Liver (tissue), 3 donors: ENCODE measurements around the gene ICAM1.

Source experiments
- JUND ChIP-seq, 2 donors: IDR thresholded peaks; 2 replicates each; pipeline ENCODE4 v1.6.1; 2016; ENCODE audit warnings: antibody characterized with exemption in 2 of 2
- RAD21 ChIP-seq, 2 donors: IDR thresholded peaks; 2 replicates each; pipeline ENCODE4 v1.6.1; 2016; ENCODE audit warnings: antibody characterized with exemption in 2 of 2, mild to moderate bottlenecking in 2 of 2
- TAF1 ChIP-seq: conservative IDR thresholded peaks from 2 replicates; pipeline ENCODE4 v1.6.1; 2016; ENCODE audit warnings: antibody characterized with exemption, mild to moderate bottlenecking
- YY1 ChIP-seq: IDR thresholded peaks from 2 replicates; pipeline ENCODE4 v1.6.1; 2016; ENCODE audit warnings: antibody characterized with exemption, mild to moderate bottlenecking
- TF ChIP-seq, protein P1 (sequence below): IDR thresholded peaks from 2 replicates; pipeline ENCODE4 v1.6.1; 2016; ENCODE audit warnings: antibody characterized with exemption
- TF ChIP-seq, protein P2 (sequence below): fragments of 150-350 bp; IDR thresholded peaks from 2 replicates; pipeline ENCODE4 v1.5.1; 2017; ENCODE audit warnings: improper control_type of control experiment, low read depth, low read length; ENCODE audit not compliant: missing input control
- TF ChIP-seq, protein P3 (sequence below): IDR thresholded peaks from 2 replicates; pipeline ENCODE4 v1.6.1; 2016; ENCODE audit warnings: antibody characterized with exemption
- TF ChIP-seq, protein P4 (sequence below): IDR thresholded peaks from 2 replicates; pipeline ENCODE4 v1.6.1; 2016; ENCODE audit warnings: antibody characterized with exemption, mild to moderate bottlenecking
- donor health status: healthy.
- donor health status: healthy.

DNA sequence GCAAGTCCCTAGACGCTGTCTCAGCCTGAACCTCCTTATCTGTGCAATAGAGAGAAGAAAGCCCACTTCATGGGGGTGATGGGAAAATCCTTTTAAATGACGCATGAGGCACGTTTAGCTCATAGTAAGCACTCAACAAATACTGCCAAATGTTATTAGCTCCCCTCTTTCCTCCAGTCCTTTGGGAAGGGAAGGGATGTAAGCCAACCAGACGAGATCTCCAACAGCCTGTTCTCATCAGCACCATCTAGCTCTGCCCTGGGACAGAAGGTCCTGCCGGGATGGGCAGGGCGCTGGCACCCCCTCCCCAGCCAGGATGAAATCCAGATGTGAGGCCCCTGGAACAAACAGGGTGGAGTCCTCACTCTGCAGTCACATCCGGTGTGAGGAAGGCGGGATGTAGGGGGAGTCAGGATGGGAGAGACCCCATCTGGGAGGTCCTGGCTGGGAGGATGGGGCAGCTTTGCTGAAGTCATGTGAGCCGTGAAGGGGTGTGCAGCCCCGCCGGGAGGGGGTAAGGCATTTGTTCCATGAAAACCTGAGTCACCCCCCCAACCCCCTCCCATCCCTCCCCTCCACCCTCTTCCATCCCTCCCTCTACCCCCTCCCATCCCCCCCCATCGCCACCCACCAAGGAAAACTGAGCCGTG is 44.4 kb upstream of the ICAM1 start:
- TF ChIP-seq, protein P1, sequence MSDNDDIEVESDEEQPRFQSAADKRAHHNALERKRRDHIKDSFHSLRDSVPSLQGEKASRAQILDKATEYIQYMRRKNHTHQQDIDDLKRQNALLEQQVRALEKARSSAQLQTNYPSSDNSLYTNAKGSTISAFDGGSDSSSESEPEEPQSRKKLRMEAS = no peak
- TF ChIP-seq, protein P2, sequence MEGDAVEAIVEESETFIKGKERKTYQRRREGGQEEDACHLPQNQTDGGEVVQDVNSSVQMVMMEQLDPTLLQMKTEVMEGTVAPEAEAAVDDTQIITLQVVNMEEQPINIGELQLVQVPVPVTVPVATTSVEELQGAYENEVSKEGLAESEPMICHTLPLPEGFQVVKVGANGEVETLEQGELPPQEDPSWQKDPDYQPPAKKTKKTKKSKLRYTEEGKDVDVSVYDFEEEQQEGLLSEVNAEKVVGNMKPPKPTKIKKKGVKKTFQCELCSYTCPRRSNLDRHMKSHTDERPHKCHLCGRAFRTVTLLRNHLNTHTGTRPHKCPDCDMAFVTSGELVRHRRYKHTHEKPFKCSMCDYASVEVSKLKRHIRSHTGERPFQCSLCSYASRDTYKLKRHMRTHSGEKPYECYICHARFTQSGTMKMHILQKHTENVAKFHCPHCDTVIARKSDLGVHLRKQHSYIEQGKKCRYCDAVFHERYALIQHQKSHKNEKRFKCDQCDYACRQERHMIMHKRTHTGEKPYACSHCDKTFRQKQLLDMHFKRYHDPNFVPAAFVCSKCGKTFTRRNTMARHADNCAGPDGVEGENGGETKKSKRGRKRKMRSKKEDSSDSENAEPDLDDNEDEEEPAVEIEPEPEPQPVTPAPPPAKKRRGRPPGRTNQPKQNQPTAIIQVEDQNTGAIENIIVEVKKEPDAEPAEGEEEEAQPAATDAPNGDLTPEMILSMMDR = no peak
- TF ChIP-seq RAD21 (IDR thresholded peaks at IDR 0.05) (no peak), JUND (IDR thresholded peaks at IDR 0.05) (no peak), TAF1 (no peak), YY1 (no peak)
- TF ChIP-seq, protein P3, sequence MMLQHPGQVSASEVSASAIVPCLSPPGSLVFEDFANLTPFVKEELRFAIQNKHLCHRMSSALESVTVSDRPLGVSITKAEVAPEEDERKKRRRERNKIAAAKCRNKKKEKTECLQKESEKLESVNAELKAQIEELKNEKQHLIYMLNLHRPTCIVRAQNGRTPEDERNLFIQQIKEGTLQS = no peak
- TF ChIP-seq, protein P4, sequence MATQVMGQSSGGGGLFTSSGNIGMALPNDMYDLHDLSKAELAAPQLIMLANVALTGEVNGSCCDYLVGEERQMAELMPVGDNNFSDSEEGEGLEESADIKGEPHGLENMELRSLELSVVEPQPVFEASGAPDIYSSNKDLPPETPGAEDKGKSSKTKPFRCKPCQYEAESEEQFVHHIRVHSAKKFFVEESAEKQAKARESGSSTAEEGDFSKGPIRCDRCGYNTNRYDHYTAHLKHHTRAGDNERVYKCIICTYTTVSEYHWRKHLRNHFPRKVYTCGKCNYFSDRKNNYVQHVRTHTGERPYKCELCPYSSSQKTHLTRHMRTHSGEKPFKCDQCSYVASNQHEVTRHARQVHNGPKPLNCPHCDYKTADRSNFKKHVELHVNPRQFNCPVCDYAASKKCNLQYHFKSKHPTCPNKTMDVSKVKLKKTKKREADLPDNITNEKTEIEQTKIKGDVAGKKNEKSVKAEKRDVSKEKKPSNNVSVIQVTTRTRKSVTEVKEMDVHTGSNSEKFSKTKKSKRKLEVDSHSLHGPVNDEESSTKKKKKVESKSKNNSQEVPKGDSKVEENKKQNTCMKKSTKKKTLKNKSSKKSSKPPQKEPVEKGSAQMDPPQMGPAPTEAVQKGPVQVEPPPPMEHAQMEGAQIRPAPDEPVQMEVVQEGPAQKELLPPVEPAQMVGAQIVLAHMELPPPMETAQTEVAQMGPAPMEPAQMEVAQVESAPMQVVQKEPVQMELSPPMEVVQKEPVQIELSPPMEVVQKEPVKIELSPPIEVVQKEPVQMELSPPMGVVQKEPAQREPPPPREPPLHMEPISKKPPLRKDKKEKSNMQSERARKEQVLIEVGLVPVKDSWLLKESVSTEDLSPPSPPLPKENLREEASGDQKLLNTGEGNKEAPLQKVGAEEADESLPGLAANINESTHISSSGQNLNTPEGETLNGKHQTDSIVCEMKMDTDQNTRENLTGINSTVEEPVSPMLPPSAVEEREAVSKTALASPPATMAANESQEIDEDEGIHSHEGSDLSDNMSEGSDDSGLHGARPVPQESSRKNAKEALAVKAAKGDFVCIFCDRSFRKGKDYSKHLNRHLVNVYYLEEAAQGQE = no peak
